Measurements from ENCODE around the gene FEN1.

Gene FEN1

GRCh38 chr11:61778357-61778886 is 14.3 kb upstream of the FEN1 start:
- no peak for TF ChIP-seq CTCF (IDR thresholded peaks at IDR 0.05; ENCODE audit: control extremely low read depth, extremely low read depth, low read depth, missing control alignments)
- CTCF ChIA-PET = interaction anchor here (0.8 to 5.1 kb wide), 4 partner anchors 12 to 30 kb away, joined by 3 to 31 read pairs (median 9); no protein-coding TSS in a partner anchor
- DNase-seq (ENCODE audit: extremely low spot score) = no peak
- POLR2A ChIA-PET = no interaction called here

- no peak for DNase-seq (ENCODE audit: extremely low spot score)
- ChIA-PET CTCF (interaction anchor here (1.5 to 5.1 kb wide), 5 partner anchors 11 to 31 kb away, joined by 4 to 31 read pairs (median 14); no protein-coding TSS in a partner anchor), POLR2A (no interaction called here)
- no peak for TF ChIP-seq CTCF (IDR thresholded peaks at IDR 0.05; ENCODE audit: control extremely low read depth, extremely low read depth, low read depth, missing control alignments)
These were observed 13.6 kb upstream of the FEN1 start for GRCh38 chr11:61778920-61779650.

- ChIA-PET CTCF (interaction anchor here (1.5 to 5.1 kb wide), 6 partner anchors 10 to 32 kb away, joined by 4 to 31 read pairs (median 12); no protein-coding TSS in a partner anchor), POLR2A (interaction anchor here (0.5 to 0.7 kb wide), 3 partner anchors 13 to 102 kb away, joined by 3 to 5 read pairs (median 4); partner anchors contain the start of gene FEN1)
- no peak for DNase-seq (ENCODE audit: extremely low spot score)
- TF ChIP-seq CTCF (IDR thresholded peaks at IDR 0.05; ENCODE audit: control extremely low read depth, extremely low read depth, low read depth, missing control alignments) = no peak
These were observed 12.8 kb upstream of the FEN1 start for GRCh38 chr11:61779666-61780525.

- CTCF ChIA-PET = interaction anchor here (1.0 to 5.1 kb wide), 7 partner anchors 9 to 301 kb away, joined by 3 to 31 read pairs (median 4); no protein-coding TSS in a partner anchor
- POLR2A ChIA-PET = interaction anchor here (0.5 to 0.7 kb wide), 2 partner anchors 12 to 21 kb away, joined by 4 to 5 read pairs; partner anchors contain the start of gene FEN1
- DNase-seq (ENCODE audit: extremely low spot score) = no peak
- TF ChIP-seq CTCF (IDR thresholded peaks at IDR 0.05; ENCODE audit: control extremely low read depth, extremely low read depth, low read depth, missing control alignments) = no peak
These were observed 12.0 kb upstream of the FEN1 start for GRCh38 chr11:61780581-61781162.

GRCh38 chr11:61781585-61781984 is 11.1 kb upstream of the FEN1 start:
- no peak for TF ChIP-seq CTCF (IDR thresholded peaks at IDR 0.05; ENCODE audit: control extremely low read depth, extremely low read depth, low read depth, missing control alignments)
- no peak for DNase-seq (ENCODE audit: extremely low spot score)
- ChIA-PET POLR2A (no interaction called here), CTCF (interaction anchor here (1.0 to 5.1 kb wide), 7 partner anchors 8 to 300 kb away, joined by 3 to 31 read pairs (median 9); no protein-coding TSS in a partner anchor)

Data from GM10248 (cell line).